Measurements from ENCODE around the gene CDC40. TPM values are rescaled to one million over a fixed set of nuclear protein-coding genes. Genes with fewer than 3 reads are reported as not detected.
"Not testable (repeated sequence)": the region's sequence is repeated elsewhere in the genome, so short reads cannot be mapped to it uniquely, and the experiment has no call there.

CDC40 gene
- total RNA-seq, 1 donor from 2014 or later: 24.3 TPM

DNA sequence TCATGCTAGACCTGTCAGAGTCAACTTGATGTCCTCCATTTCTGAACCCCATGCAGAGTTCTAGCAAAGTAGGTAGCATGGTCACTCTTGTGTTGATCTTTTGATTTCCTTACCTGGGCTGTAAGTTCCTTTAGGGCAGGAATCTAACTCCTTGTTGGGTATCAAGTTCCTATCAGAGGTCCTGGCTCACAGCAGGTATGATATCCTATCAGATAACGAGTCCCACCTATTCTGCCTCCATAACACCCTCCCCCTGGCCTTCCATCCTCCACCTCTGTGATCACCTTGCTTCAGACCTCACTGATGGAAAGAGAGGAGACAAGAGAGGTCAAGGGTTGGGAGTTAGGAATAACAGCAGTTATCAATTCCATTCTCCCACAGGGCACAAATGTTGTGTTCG, 76.1 kb downstream of the CDC40 start:
- Mint-ChIP-seq H3K4me1 (no peaks in the 10 kb centered on the region), H3K4me3 (no peak overlapping the region), H3K9me3 (peaks cover 14% of the 10 kb centered on the region), H3K36me3 (peaks cover 41% of the 10 kb centered on the region), H3K27ac (no peak overlapping the region), H3K27me3 (ENCODE audit: low read depth) (no peaks in the 10 kb centered on the region)
- no peak for DNase-seq (ENCODE audit: low spot score in 2 of 2, unreplicated experiment in 2 of 2)
- TF ChIP-seq, protein P1, sequence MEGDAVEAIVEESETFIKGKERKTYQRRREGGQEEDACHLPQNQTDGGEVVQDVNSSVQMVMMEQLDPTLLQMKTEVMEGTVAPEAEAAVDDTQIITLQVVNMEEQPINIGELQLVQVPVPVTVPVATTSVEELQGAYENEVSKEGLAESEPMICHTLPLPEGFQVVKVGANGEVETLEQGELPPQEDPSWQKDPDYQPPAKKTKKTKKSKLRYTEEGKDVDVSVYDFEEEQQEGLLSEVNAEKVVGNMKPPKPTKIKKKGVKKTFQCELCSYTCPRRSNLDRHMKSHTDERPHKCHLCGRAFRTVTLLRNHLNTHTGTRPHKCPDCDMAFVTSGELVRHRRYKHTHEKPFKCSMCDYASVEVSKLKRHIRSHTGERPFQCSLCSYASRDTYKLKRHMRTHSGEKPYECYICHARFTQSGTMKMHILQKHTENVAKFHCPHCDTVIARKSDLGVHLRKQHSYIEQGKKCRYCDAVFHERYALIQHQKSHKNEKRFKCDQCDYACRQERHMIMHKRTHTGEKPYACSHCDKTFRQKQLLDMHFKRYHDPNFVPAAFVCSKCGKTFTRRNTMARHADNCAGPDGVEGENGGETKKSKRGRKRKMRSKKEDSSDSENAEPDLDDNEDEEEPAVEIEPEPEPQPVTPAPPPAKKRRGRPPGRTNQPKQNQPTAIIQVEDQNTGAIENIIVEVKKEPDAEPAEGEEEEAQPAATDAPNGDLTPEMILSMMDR (IDR thresholded peaks at IDR 0.05; ENCODE audit: unreplicated experiment): no peak

DNA sequence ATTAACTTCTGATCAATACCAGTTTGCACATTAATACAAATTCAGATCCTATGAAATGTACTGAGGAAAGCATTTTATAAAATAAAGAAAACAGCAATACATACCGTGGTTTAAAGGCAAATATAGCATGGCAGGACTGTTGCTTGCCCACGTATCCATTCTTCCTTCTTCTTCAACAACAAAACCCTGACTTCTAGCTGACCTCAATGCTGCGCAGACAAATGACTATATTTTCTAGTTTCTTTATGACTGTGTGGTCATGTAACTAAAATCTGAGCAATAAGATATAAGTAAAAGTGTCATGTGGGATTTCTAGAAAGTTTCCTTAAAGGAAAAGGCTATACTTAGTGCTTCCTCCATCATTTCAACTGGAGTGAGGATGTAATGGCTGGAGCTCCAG, 85.0 kb downstream of the CDC40 start:
- Mint-ChIP-seq H3K27me3 (ENCODE audit: low read depth) (no peaks in the 10 kb centered on the region), H3K27ac (no peak overlapping the region), H3K4me1 (peaks cover 19% of the 10 kb centered on the region), H3K9me3 (peaks cover 27% of the 10 kb centered on the region), H3K36me3 (peaks cover 58% of the 10 kb centered on the region), H3K4me3 (no peak overlapping the region)
- no peak for DNase-seq (ENCODE audit: low spot score in 2 of 2, unreplicated experiment in 2 of 2)
- TF ChIP-seq, protein P1 (IDR thresholded peaks at IDR 0.05; ENCODE audit: unreplicated experiment): no peak

DNA sequence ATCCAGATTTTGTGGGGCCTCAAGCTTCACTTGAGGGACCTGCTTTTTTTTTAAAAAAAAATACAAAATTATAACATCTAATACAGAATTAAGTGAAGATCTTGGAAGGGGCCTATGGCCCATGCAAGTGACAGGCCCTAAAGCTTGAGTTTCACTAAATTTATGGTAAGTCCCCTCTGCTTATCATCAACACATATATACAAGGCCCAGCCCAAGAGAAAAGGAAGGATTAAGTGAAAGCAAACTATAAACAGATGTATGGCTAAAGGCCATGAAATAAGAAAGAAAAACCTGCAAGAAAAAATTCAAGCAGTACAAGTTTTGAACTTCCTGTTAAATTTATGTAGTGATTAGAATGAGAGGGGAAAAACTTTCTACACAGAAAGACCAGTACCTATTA, 86.8 kb downstream of the CDC40 start:
- Mint-ChIP-seq H3K36me3 (peaks cover 44% of the 10 kb centered on the region), H3K27me3 (ENCODE audit: low read depth) (no peaks in the 10 kb centered on the region), H3K4me1 (peaks cover 19% of the 10 kb centered on the region), H3K27ac (peak overlapping the region; percentile 13), H3K9me3 (peaks cover 14% of the 10 kb centered on the region), H3K4me3 (no peak overlapping the region)
- no peak for DNase-seq (ENCODE audit: low spot score in 2 of 2, unreplicated experiment in 2 of 2)
- TF ChIP-seq, protein P1 (IDR thresholded peaks at IDR 0.05; ENCODE audit: unreplicated experiment): no peak

DNA sequence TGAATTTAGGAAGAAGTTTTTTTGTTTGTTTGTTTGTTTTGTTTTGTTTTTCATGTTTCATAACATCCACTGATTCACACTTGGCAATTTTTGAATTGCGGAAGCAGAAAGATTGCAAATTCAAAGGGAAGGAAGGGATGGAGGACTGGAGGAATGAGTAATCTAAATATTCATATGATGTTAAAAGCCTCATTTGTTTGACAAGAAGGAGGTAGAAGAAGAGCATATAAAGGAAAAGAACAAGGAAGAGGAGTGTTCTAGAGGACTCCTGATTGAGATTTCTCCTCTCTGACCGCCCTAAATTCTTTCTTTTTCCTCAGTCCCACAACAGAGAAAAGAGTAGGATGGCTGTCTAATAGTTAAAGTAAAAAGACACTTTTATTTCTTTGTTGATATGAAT, 89.4 kb downstream of the CDC40 start:
- Mint-ChIP-seq H3K9me3 (peaks cover 21% of the 10 kb centered on the region), H3K27ac (peak overlapping the region; percentile 75), H3K4me3 (no peak overlapping the region), H3K27me3 (ENCODE audit: low read depth) (no peaks in the 10 kb centered on the region), H3K4me1 (peaks cover 22% of the 10 kb centered on the region), H3K36me3 (peaks cover 43% of the 10 kb centered on the region)
- DNase-seq (ENCODE audit: low spot score in 2 of 2, unreplicated experiment in 2 of 2): no peak
- TF ChIP-seq, protein P1 (IDR thresholded peaks at IDR 0.05; ENCODE audit: unreplicated experiment): no peak

DNA sequence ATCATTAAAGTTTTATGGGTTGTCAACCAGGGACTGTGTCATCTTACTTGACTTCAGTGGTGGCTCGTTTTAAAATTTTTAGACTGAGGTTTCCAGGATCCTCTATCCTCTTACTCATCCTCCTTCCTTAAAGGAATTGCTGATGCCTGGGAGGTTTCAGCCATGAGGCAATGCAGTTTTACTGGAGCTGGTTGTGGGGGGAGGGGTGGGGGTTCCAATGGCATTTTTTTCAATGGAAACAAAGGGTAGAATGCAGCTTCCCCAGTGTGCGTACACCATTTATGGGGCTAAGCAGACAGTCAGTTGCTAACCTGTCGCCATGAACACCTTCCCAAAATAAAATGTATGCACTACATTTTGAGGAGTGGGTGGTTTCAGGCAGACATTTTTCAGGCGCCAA, 89.9 kb downstream of the CDC40 start:
- TF ChIP-seq, protein P1 (IDR thresholded peaks at IDR 0.05; ENCODE audit: unreplicated experiment): no peak
- H3K27me3 Mint-ChIP-seq (ENCODE audit: low read depth): no peaks in the 10 kb centered on the region
- peak overlapping the region; percentile 75 for H3K27ac Mint-ChIP-seq
- H3K4me1 Mint-ChIP-seq: peaks cover 22% of the 10 kb centered on the region
- peaks cover 20% of the 10 kb centered on the region for H3K9me3 Mint-ChIP-seq
- DNase-seq (ENCODE audit: low spot score in 2 of 2, unreplicated experiment in 2 of 2): no peak
- no peak overlapping the region for H3K4me3 Mint-ChIP-seq
- H3K36me3 Mint-ChIP-seq: peaks cover 44% of the 10 kb centered on the region

DNA sequence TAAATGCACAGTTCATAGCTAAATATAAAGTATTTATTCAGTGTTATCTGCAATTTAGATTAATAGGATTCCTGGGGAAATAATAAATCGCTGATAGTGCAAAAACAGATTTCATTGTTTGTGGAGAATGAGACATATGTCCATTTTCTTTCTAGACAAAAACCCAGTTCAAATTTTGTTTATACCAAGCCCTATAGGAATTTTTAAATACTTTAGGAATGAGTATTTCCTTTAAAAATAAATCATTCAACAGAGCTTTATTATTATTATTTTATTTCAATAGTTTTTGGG, 91.5 kb downstream of the CDC40 start:
- TF ChIP-seq, protein P1 (IDR thresholded peaks at IDR 0.05; ENCODE audit: unreplicated experiment): no peak
- Mint-ChIP-seq H3K27ac (no peak overlapping the region), H3K9me3 (peaks cover 19% of the 10 kb centered on the region), H3K36me3 (peaks cover 37% of the 10 kb centered on the region), H3K4me1 (peaks cover 20% of the 10 kb centered on the region), H3K4me3 (no peak overlapping the region), H3K27me3 (ENCODE audit: low read depth) (no peaks in the 10 kb centered on the region)
- DNase-seq (ENCODE audit: low spot score in 2 of 2, unreplicated experiment in 2 of 2): no peak

DNA sequence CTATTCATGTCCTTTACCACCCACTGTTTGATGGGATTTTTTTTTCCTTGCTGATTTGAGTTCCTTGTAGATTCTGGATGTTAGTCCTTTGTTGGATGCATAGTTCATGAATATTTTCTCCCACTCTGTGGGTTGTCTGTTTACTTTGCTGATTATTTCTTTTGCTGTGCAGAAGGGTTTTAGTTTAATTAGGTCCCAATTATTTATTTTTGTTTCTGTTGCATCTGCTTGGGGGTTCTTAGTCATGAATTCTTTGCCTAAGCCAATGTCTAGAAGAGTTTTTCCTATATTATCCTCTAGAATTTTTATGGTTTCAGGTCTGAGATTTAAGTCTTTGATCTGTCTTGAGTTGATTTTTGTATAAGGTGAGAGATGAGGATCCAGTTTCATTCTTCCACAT, 92.6 kb downstream of the CDC40 start:
- H3K4me3 Mint-ChIP-seq; DNase-seq (ENCODE audit: low spot score in 2 of 2, unreplicated experiment in 2 of 2); H3K27me3 Mint-ChIP-seq (ENCODE audit: low read depth): not testable (repeated sequence)
- peaks cover 21% of the 10 kb centered on the region for H3K4me1 Mint-ChIP-seq
- peaks cover 15% of the 10 kb centered on the region for H3K9me3 Mint-ChIP-seq
- H3K27ac Mint-ChIP-seq: peak overlapping the region; percentile 15
- peaks cover 33% of the 10 kb centered on the region for H3K36me3 Mint-ChIP-seq

All from mesothelial cell of epicardium (in vitro differentiated cells).